Mucosa of stomach (tissue), 1 donor: ENCODE data around the gene ODAD4.

Source experiments
- H3K27me3 ChIP-seq: one replicate; pipeline ENCODE4 v1.7.0; 2013; ENCODE audit warnings: mild to moderate bottlenecking, low read length; ENCODE audit not compliant: control insufficient read depth, insufficient read depth
- H3K36me3 ChIP-seq: one replicate; pipeline ENCODE4 v1.7.0; 2013; ENCODE audit warnings: low read length; ENCODE audit not compliant: control insufficient read depth, insufficient read depth
- H3K4me1 ChIP-seq: one replicate; pipeline ENCODE4 v1.7.0; 2013; ENCODE audit warnings: mild to moderate bottlenecking, low read length; ENCODE audit not compliant: control insufficient read depth, insufficient read depth
- H3K4me3 ChIP-seq: one replicate; pipeline ENCODE4 v1.7.0; 2013; ENCODE audit warnings: low read length
- H3K9ac ChIP-seq: one replicate; pipeline ENCODE4 v1.7.0; 2013; ENCODE audit warnings: mild to moderate bottlenecking, low read length, moderate library complexity
- H3K9me3 ChIP-seq: one replicate; pipeline ENCODE4 v1.7.0; 2013; ENCODE audit warnings: mild to moderate bottlenecking, low read length, moderate library complexity; ENCODE audit not compliant: control insufficient read depth
- donor health status: Pancreatic carcinoma.

ODAD4 gene

GRCh38 chr17:41930009-41930832, at the start of gene ODAD4:
ODAD4 (plus strand) TSS chr17:41930617; CDS start chr17:41930724, 107 bp downstream.
- peak within 1 kb of the TSS; percentile 99 for H3K4me3 ChIP-seq
- peak within 1 kb of the TSS; percentile 88 for H3K9ac ChIP-seq

GRCh38 chr17:41882756-41883155, 47.7 kb upstream of the ODAD4 start:
- H3K27me3 ChIP-seq, result no peaks in the 10 kb centered on the region
- H3K4me1 ChIP-seq, result no peaks in the 10 kb centered on the region
- no peaks in the 10 kb centered on the region for H3K9me3 ChIP-seq
- H3K4me3 ChIP-seq, result no peak overlapping the region
- H3K36me3 ChIP-seq, result peaks cover 42% of the 10 kb centered on the region
- H3K9ac ChIP-seq, result no peak overlapping the region

More at GRCh38 chr17:41930009-41930832, at the start of gene ODAD4:
- no peaks in the 10 kb centered on the region for H3K9me3 ChIP-seq
- H3K36me3 ChIP-seq, result no peaks in the 10 kb centered on the region
- no peaks in the 10 kb centered on the region for H3K27me3 ChIP-seq
- H3K4me1 ChIP-seq, result no peaks in the 10 kb centered on the region

- peaks cover 35% of the 10 kb centered on the region for H3K36me3 ChIP-seq
- no peaks in the 10 kb centered on the region for H3K4me1 ChIP-seq
Measured at GRCh38 chr17:41885733-41886132, 44.7 kb upstream of the ODAD4 start.

GRCh38 chr17:41888332-41888965, 42.0 kb upstream of the ODAD4 start:
- Histone ChIP-seq H3K9me3 (no peaks in the 10 kb centered on the region), H3K36me3 (peaks cover 28% of the 10 kb centered on the region), H3K4me3 (no peak overlapping the region), H3K4me1 (no peaks in the 10 kb centered on the region), H3K27me3 (no peaks in the 10 kb centered on the region), H3K9ac (no peak overlapping the region)

More at GRCh38 chr17:41885733-41886132, 44.7 kb upstream of the ODAD4 start:
- no peaks in the 10 kb centered on the region for H3K9me3 ChIP-seq
- no peak overlapping the region for H3K4me3 ChIP-seq
- no peaks in the 10 kb centered on the region for H3K27me3 ChIP-seq
- H3K9ac ChIP-seq, result no peak overlapping the region

- H3K36me3 ChIP-seq, result peaks cover 16% of the 10 kb centered on the region
- no peaks in the 10 kb centered on the region for H3K27me3 ChIP-seq
- no peak overlapping the region for H3K9ac ChIP-seq
- no peaks in the 10 kb centered on the region for H3K4me1 ChIP-seq
- H3K4me3 ChIP-seq, result no peak overlapping the region
- H3K9me3 ChIP-seq, result no peaks in the 10 kb centered on the region
Measured at GRCh38 chr17:41891135-41892020, 39.0 kb upstream of the ODAD4 start.

- H3K9me3 ChIP-seq, result no peaks in the 10 kb centered on the region
- no peak overlapping the region for H3K4me3 ChIP-seq
- no peaks in the 10 kb centered on the region for H3K27me3 ChIP-seq
- H3K36me3 ChIP-seq, result peaks cover 21% of the 10 kb centered on the region
- H3K9ac ChIP-seq, result no peak overlapping the region
- H3K4me1 ChIP-seq, result no peaks in the 10 kb centered on the region
Measured at GRCh38 chr17:41892021-41892376, 38.4 kb upstream of the ODAD4 start.

GRCh38 chr17:41893384-41893783, 37.0 kb upstream of the ODAD4 start:
- Histone ChIP-seq H3K4me3 (no peak overlapping the region), H3K27me3 (no peaks in the 10 kb centered on the region), H3K4me1 (no peaks in the 10 kb centered on the region), H3K36me3 (peaks cover 21% of the 10 kb centered on the region), H3K9ac (no peak overlapping the region), H3K9me3 (no peaks in the 10 kb centered on the region)

- H3K27me3 ChIP-seq, result no peaks in the 10 kb centered on the region
- no peaks in the 10 kb centered on the region for H3K4me1 ChIP-seq
- no peak overlapping the region for H3K4me3 ChIP-seq
- no peaks in the 10 kb centered on the region for H3K9me3 ChIP-seq
- H3K36me3 ChIP-seq, result peaks cover 23% of the 10 kb centered on the region
- no peak overlapping the region for H3K9ac ChIP-seq
Measured at GRCh38 chr17:41894791-41895331, 35.6 kb upstream of the ODAD4 start.

- peaks cover 23% of the 10 kb centered on the region for H3K36me3 ChIP-seq
- no peak overlapping the region for H3K9ac ChIP-seq
Measured at GRCh38 chr17:41895617-41896016, 34.8 kb upstream of the ODAD4 start.

GRCh38 chr17:41896726-41897125, 33.7 kb upstream of the ODAD4 start:
- H3K4me3 ChIP-seq, result no peak overlapping the region
- H3K27me3 ChIP-seq, result no peaks in the 10 kb centered on the region
- H3K9ac ChIP-seq, result no peak overlapping the region
- no peaks in the 10 kb centered on the region for H3K4me1 ChIP-seq
- H3K36me3 ChIP-seq, result peaks cover 23% of the 10 kb centered on the region
- H3K9me3 ChIP-seq, result no peaks in the 10 kb centered on the region

More at GRCh38 chr17:41895617-41896016, 34.8 kb upstream of the ODAD4 start:
- Histone ChIP-seq H3K9me3 (no peaks in the 10 kb centered on the region), H3K4me1 (no peaks in the 10 kb centered on the region), H3K27me3 (no peaks in the 10 kb centered on the region), H3K4me3 (no peak overlapping the region)

- Histone ChIP-seq H3K9ac (no peak overlapping the region), H3K4me1 (no peaks in the 10 kb centered on the region), H3K36me3 (peaks cover 24% of the 10 kb centered on the region), H3K9me3 (no peaks in the 10 kb centered on the region), H3K27me3 (no peaks in the 10 kb centered on the region), H3K4me3 (no peak overlapping the region)
Measured at GRCh38 chr17:41901646-41902045, 28.8 kb upstream of the ODAD4 start.
